ENCODE data around the gene MYRF. TPM values are rescaled to one million over a fixed set of nuclear protein-coding genes. Genes with fewer than 3 reads are reported as not detected.

The MYRF gene
- total RNA-seq, 4 donors from 2014 or later, result 6.4 to 106 (median 12.7) TPM

DNA sequence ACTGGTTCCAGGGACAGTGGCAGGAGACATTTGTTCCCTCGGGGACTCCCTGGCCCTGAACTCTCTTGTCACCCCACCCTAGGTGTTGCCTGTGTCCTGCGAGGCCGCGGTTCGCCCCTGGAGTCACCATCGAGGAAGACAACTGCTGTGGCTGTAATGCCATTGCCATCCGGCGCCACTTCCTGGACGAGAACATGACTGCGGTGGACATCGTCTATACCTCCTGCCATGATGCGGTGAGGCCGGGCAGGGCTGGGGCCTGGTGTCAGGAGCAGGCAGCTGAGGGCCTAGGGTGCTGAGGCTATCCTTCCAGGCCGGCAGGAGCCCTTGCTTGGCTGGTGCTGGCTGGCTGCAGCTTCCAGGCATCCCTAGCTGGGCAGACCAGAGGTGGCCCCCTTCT is 17.7 kb upstream of the MYRF start:
- no peak overlapping the region for H3K4me3 ChIP-seq
- no peak overlapping the region for H3K27ac ChIP-seq
- no peaks in the 10 kb centered on the region for H3K4me1 ChIP-seq
- H3K36me3 ChIP-seq, result no peaks in the 10 kb centered on the region
- TF ChIP-seq POLR2A (IDR thresholded peaks at IDR 0.05), result no peak
- TF ChIP-seq, protein P1, sequence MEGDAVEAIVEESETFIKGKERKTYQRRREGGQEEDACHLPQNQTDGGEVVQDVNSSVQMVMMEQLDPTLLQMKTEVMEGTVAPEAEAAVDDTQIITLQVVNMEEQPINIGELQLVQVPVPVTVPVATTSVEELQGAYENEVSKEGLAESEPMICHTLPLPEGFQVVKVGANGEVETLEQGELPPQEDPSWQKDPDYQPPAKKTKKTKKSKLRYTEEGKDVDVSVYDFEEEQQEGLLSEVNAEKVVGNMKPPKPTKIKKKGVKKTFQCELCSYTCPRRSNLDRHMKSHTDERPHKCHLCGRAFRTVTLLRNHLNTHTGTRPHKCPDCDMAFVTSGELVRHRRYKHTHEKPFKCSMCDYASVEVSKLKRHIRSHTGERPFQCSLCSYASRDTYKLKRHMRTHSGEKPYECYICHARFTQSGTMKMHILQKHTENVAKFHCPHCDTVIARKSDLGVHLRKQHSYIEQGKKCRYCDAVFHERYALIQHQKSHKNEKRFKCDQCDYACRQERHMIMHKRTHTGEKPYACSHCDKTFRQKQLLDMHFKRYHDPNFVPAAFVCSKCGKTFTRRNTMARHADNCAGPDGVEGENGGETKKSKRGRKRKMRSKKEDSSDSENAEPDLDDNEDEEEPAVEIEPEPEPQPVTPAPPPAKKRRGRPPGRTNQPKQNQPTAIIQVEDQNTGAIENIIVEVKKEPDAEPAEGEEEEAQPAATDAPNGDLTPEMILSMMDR (IDR thresholded peaks at IDR 0.05), result no peak
- DNase-seq, result no peak
- intact Hi-C loops (cut with DNase I; ENCODE audit: low total_unique reads), result no loop called here
- H3K27me3 ChIP-seq, result no peaks in the 10 kb centered on the region
- no peaks in the 10 kb centered on the region for H3K9me3 ChIP-seq

DNA sequence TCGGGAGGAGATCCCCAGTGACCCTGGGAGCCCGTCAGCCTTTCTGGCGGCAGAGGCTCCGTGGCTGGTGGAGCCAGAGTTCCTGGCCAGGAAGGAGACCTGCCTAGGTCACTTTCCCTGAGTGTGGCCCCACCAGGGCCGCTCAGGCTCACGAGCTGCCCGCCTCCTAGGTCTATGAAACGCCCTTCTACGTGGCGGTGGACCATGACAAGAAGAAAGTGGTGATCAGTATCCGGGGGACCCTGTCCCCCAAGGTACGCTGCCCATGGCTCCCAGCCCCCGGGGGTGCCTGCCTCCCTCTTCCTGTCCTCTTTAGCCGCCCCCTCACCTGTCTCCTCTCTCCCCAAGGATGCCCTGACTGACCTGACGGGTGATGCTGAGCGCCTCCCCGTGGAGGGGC is 17.0 kb upstream of the MYRF start:
- intact Hi-C loops (cut with DNase I; ENCODE audit: low total_unique reads), result no loop called here
- DNase-seq, result no peak
- Histone ChIP-seq H3K27ac (no peak overlapping the region), H3K9me3 (no peaks in the 10 kb centered on the region), H3K36me3 (no peaks in the 10 kb centered on the region), H3K27me3 (no peaks in the 10 kb centered on the region), H3K4me3 (no peak overlapping the region), H3K4me1 (no peaks in the 10 kb centered on the region)
- TF ChIP-seq, protein P1 (IDR thresholded peaks at IDR 0.05), result no peak
- TF ChIP-seq POLR2A (IDR thresholded peaks at IDR 0.05), result no peak

DNA sequence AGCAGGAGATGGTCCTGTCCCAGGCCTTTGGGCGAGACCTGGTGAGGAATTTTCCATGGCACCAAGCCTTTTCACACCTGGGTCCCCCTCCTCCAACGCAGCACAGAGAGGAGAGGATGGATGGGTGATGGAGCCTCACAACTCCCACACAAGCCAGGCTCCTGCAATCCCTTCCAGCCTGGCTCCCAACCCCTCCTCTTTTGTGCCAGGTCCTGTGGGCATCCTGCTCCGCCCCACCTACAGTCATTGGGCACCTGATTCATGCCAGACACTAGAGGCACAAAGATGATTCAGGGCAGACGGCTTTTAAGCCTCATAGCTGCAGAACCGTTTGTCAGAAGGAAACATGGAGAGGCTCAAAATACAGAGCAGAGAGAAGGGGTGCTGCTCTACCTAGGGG is 16.1 kb upstream of the MYRF start:
- intact Hi-C loops (cut with DNase I; ENCODE audit: low total_unique reads), result no loop called here
- Histone ChIP-seq H3K27ac (no peak overlapping the region), H3K27me3 (no peaks in the 10 kb centered on the region), H3K4me1 (no peaks in the 10 kb centered on the region), H3K36me3 (no peaks in the 10 kb centered on the region), H3K4me3 (no peak overlapping the region), H3K9me3 (no peaks in the 10 kb centered on the region)
- TF ChIP-seq POLR2A (IDR thresholded peaks at IDR 0.05), result no peak
- TF ChIP-seq, protein P1 (IDR thresholded peaks at IDR 0.05), result no peak
- DNase-seq, result no peak

DNA sequence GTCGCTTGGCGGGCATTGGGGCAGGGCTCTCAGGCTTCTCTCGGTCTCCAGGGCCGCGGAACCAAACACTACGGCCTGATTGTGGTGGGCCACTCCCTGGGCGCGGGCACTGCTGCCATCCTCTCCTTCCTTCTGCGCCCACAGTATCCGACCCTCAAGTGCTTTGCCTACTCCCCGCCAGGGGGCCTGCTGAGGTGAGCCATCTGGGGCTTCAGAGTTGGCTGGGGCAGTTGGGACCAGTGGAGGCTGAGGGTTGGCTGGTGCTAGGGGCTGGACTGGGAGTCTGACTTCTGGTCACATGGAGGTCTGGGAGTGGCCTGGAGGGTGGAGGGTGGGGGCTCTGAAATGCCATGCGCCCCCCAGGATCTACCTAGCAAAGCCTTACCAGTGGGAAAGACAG is 15.3 kb upstream of the MYRF start:
- no peak for DNase-seq
- Histone ChIP-seq H3K4me3 (no peak overlapping the region), H3K9me3 (no peaks in the 10 kb centered on the region), H3K27me3 (no peaks in the 10 kb centered on the region), H3K4me1 (no peaks in the 10 kb centered on the region), H3K27ac (no peak overlapping the region), H3K36me3 (no peaks in the 10 kb centered on the region)
- intact Hi-C loops (cut with DNase I; ENCODE audit: low total_unique reads), result no loop called here
- TF ChIP-seq, protein P1 (IDR thresholded peaks at IDR 0.05), result no peak
- no peak for TF ChIP-seq POLR2A (IDR thresholded peaks at IDR 0.05)

DNA sequence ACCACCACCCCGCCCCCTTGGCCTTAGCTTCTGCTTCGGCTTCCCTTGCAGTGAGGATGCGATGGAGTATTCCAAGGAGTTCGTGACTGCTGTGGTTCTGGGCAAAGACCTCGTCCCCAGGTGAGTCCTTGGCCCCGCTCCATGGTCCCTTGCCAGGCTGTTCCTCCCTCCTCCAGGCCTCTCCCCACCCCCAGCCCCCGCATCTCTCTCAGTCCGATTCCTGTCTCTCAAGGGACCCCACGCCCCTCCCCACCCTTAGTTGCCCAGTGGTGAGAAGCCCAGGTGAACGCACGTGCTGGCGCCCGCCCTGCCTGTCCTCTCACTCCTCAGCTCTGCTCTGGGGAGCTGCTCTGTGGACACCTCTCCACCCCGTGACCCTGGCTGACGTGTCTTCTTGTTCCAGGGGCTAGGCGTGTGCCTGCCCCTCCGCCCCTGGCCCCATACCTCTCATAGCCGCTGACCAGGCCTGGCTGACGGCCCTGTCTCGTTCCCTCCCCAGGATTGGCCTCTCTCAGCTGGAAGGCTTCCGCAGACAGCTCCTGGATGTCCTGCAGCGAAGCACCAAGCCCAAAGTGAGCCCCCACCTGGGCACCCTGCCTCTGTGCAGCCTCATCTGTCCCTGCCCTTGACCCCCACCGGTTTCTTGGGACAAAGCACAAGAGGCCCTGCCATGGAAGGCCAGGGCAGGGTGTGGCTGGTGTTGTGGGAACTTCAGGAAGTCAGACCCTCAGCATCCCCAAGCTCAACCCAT is 14.6 kb upstream of the MYRF start:
- intact Hi-C loops (cut with DNase I; ENCODE audit: low total_unique reads), result no loop called here
- Histone ChIP-seq H3K27me3 (no peaks in the 10 kb centered on the region), H3K4me3 (no peak overlapping the region), H3K4me1 (no peaks in the 10 kb centered on the region), H3K27ac (no peak overlapping the region), H3K36me3 (no peaks in the 10 kb centered on the region), H3K9me3 (no peaks in the 10 kb centered on the region)
- no peak for TF ChIP-seq POLR2A (IDR thresholded peaks at IDR 0.05)
- TF ChIP-seq, protein P1 (IDR thresholded peaks at IDR 0.05), result no peak
- DNase-seq, result no peak
